Endothelial cell (in vitro differentiated cells): ENCODE data around the gene NCOA1. TPM values are rescaled to one million over a fixed set of nuclear protein-coding genes. Genes with fewer than 3 reads are reported as not detected.

Experiments
- DNase-seq: peaks from one replicate; pipeline ENCODE4 v3.0.0; 2021; ENCODE audit warnings: low spot score
- H3K27ac Mint-ChIP-seq: one replicate; pipeline ENCODE4 v1.8.0; 2021; ENCODE audit warnings: mixed read lengths, inconsistent platforms; ENCODE audit not compliant: unreplicated experiment
- H3K27me3 Mint-ChIP-seq: one replicate; pipeline ENCODE4 v1.8.0; 2021; ENCODE audit warnings: mild to moderate bottlenecking, moderate library complexity, mixed read lengths, inconsistent platforms; ENCODE audit not compliant: unreplicated experiment
- H3K36me3 Mint-ChIP-seq: one replicate; pipeline ENCODE4 v1.8.0; 2021; ENCODE audit warnings: mild to moderate bottlenecking, low read depth, mixed read lengths, inconsistent platforms; ENCODE audit not compliant: unreplicated experiment
- H3K4me1 Mint-ChIP-seq: one replicate; pipeline ENCODE4 v1.8.0; 2021; ENCODE audit warnings: mild to moderate bottlenecking, mixed read lengths, inconsistent platforms; ENCODE audit not compliant: unreplicated experiment
- H3K4me3 Mint-ChIP-seq: one replicate; pipeline ENCODE4 v1.8.0; 2021; ENCODE audit warnings: mild to moderate bottlenecking, mixed read lengths, inconsistent platforms; ENCODE audit not compliant: unreplicated experiment
- H3K9me3 Mint-ChIP-seq: one replicate; pipeline ENCODE4 v1.8.0; 2021; ENCODE audit warnings: mixed read lengths, inconsistent platforms; ENCODE audit not compliant: unreplicated experiment
- total RNA-seq: library from RNA; stranded (reverse); fragmentation: NEBNext Ultra II Directional; extraction: Animal tissue kit (Norgen Biotek cat#: 25700); gene quantifications from one replicate; pipeline ENCODE4 v1.2.1, GENCODE V29; 2021; ENCODE audit not compliant: unreplicated experiment
- TF ChIP-seq, protein P1 (sequence below): fragments of 200-600 bp; sonication (generic); IDR thresholded peaks from one replicate; pipeline ENCODE4 v1.5.0; 2021; ENCODE audit warnings: antibody characterized with exemption; ENCODE audit not compliant: unreplicated experiment

NCOA1 gene
- total RNA-seq, 1 donor from 2014 or later = 47.4 TPM

- no peak overlapping the region for H3K4me3 Mint-ChIP-seq
- peaks cover 8% of the 10 kb centered on the region for H3K36me3 Mint-ChIP-seq
- TF ChIP-seq, protein P1, sequence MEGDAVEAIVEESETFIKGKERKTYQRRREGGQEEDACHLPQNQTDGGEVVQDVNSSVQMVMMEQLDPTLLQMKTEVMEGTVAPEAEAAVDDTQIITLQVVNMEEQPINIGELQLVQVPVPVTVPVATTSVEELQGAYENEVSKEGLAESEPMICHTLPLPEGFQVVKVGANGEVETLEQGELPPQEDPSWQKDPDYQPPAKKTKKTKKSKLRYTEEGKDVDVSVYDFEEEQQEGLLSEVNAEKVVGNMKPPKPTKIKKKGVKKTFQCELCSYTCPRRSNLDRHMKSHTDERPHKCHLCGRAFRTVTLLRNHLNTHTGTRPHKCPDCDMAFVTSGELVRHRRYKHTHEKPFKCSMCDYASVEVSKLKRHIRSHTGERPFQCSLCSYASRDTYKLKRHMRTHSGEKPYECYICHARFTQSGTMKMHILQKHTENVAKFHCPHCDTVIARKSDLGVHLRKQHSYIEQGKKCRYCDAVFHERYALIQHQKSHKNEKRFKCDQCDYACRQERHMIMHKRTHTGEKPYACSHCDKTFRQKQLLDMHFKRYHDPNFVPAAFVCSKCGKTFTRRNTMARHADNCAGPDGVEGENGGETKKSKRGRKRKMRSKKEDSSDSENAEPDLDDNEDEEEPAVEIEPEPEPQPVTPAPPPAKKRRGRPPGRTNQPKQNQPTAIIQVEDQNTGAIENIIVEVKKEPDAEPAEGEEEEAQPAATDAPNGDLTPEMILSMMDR = no peak
- DNase-seq = no peak
- H3K27ac Mint-ChIP-seq = no peak overlapping the region
- H3K4me1 Mint-ChIP-seq = peaks cover 8% of the 10 kb centered on the region
- peaks cover 3% of the 10 kb centered on the region for H3K27me3 Mint-ChIP-seq
- no peaks in the 10 kb centered on the region for H3K9me3 Mint-ChIP-seq
Observed at GRCh38 chr2:24453379-24454073, 37.5 kb upstream of the NCOA1 start.

DNA sequence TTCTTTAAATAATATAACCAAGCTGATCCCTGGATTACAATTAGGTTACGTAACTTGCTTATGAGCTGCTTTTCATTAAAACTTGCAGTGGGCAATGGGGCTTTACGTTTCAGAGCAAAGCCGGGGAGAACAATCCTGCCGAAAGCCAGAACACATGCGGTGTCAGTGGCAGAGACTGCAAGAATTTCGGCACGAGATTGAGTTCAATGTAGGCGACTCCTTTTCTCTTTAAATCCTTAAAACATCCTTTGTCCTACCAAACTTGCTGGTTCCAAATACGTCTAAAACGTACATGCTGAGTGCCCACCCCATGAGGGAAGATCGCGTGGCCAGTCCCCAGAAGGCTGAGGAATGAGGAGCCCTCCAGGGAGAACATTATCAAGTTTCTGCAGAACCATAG lies 36.8 kb upstream of the NCOA1 start:
- DNase-seq = no peak
- Mint-ChIP-seq H3K4me3 (no peak overlapping the region), H3K4me1 (peaks cover 8% of the 10 kb centered on the region), H3K36me3 (peaks cover 8% of the 10 kb centered on the region), H3K27ac (no peak overlapping the region), H3K27me3 (peaks cover 3% of the 10 kb centered on the region), H3K9me3 (no peaks in the 10 kb centered on the region)
- TF ChIP-seq, protein P1 = no peak

DNA sequence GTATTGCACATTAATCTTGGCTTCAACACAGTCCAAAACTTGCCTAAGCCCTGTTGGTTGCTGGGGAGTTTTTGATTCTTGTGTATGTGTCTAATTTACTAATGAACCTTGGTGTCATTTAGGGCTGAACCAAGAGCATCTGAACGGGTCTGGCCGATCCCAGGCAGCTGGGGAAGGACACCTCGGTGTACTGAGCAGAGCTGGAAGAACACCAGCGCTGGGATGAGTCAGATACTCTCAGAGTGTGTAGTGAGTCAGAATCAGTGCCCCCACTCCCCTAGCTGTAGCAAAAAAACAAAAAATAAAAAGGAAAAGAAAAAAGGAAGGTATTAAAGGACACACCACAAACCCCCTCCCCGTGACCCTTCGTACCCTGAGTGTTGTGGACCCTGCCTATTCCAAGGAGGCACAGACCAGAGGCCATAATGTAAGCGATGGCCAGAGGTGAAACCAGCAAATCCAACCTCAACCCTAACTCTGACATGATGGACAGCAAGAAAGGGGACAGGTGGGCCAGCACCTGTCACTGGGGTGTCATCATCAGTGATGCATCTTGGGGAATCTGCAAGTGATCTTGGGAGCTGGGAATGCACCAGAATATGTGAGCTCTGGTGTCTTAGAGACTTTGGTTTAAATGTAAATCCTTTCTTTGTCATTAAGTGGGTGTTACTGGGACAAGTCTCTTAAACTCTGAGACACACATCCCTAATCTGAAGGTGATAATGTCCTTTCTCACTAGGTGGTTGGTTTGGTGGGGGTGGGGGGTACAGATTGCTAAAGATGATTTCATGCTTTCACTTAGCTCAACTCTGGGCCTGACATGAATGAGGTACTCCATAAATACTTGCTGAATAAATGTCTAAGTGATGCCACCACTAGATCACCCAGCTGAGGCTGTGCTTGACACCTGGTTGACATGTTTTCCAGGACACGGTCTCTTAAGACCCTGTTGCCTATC lies 34.2 kb upstream of the NCOA1 start:
- no peak for DNase-seq
- Mint-ChIP-seq H3K27ac (no peak overlapping the region), H3K4me1 (peaks cover 17% of the 10 kb centered on the region), H3K4me3 (no peak overlapping the region), H3K27me3 (peaks cover 3% of the 10 kb centered on the region), H3K9me3 (no peaks in the 10 kb centered on the region), H3K36me3 (no peaks in the 10 kb centered on the region)
- TF ChIP-seq, protein P1 = no peak

DNA sequence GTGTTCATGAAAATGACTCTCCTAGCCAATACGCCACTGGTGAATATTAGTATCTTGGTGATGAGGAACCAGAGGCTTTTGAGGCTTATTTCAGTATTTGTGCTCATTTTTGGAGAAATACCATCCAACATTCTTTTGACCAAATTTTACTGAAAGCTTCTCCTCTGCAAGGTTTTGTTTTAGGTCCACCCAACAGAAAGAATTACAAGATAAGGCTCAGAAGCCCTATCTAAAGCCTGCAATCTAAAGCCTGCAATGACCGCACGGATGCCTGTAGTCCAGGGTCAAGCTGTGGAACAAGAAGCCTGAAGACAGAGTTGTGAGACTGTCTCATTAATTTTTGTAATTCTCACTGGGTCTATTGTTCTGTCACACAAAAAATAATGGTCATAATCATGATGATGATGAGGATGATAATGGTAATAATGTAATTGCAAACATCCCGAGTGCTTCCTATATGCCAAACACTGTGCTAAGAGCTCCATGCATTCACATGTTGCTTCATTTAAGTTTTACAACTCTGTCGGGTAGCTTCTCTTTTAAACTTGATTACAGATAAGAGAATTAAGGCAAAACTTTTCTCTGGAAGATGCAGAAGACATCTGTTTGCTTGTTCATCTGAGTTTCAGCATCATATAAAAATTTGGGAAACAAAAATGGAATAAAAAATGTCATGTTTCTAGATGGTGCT lies 33.2 kb upstream of the NCOA1 start:
- H3K36me3 Mint-ChIP-seq = no peaks in the 10 kb centered on the region
- no peaks in the 10 kb centered on the region for H3K9me3 Mint-ChIP-seq
- peaks cover 21% of the 10 kb centered on the region for H3K4me1 Mint-ChIP-seq
- peaks cover 3% of the 10 kb centered on the region for H3K27me3 Mint-ChIP-seq
- TF ChIP-seq, protein P1 = no peak
- DNase-seq = no peak
- H3K4me3 Mint-ChIP-seq = no peak overlapping the region
- H3K27ac Mint-ChIP-seq = no peak overlapping the region
